Measurements from ENCODE around the gene E2F2.
"Not testable (repeated sequence)": the region's sequence is repeated elsewhere in the genome, so short reads cannot be mapped to it uniquely, and the experiment has no call there.

The E2F2 gene

GRCh38 chr1:23522244-23522982 is 8.6 kb downstream of the E2F2 start:
- DNase-seq, result no peak

- DNase-seq, result no peak
Measured at GRCh38 chr1:23521588-23521987, 9.4 kb downstream of the E2F2 start.

- DNase-seq, result no peak
Measured at GRCh38 chr1:23517581-23517980, 13.5 kb downstream of the E2F2 start.

GRCh38 chr1:23515905-23516304 is 15.1 kb downstream of the E2F2 start:
- no peak for DNase-seq

- DNase-seq, result no peak
Measured at GRCh38 chr1:23514111-23514679, 16.8 kb downstream of the E2F2 start.

GRCh38 chr1:23509896-23510295 is 21.1 kb downstream of the E2F2 start:
- no peak for DNase-seq

GRCh38 chr1:23506376-23507107 is 24.5 kb downstream of the E2F2 start:
- DNase-seq, result no peak

- DNase-seq, result no peak
Measured at GRCh38 chr1:23505851-23506250, 25.2 kb downstream of the E2F2 start.

- DNase-seq, result not testable (repeated sequence)
Measured at GRCh38 chr1:23504156-23504555, 26.9 kb downstream of the E2F2 start.

- no peak for DNase-seq
Measured at GRCh38 chr1:23502951-23503350, 28.1 kb downstream of the E2F2 start.

GRCh38 chr1:23500466-23500865 is 30.6 kb downstream of the E2F2 start:
- no peak for DNase-seq

GRCh38 chr1:23497777-23498439 is 33.1 kb downstream of the E2F2 start:
- no peak for DNase-seq

- DNase-seq, result no peak
Measured at GRCh38 chr1:23496490-23497181, 34.4 kb downstream of the E2F2 start.

GRCh38 chr1:23494836-23495235 is 36.2 kb downstream of the E2F2 start:
- DNase-seq, result not testable (repeated sequence)

GRCh38 chr1:23492776-23493175 is 38.3 kb downstream of the E2F2 start:
- DNase-seq, result not testable (repeated sequence)

- DNase-seq, result no peak
Measured at GRCh38 chr1:23492132-23492720, 38.8 kb downstream of the E2F2 start.

- DNase-seq, result no peak
Measured at GRCh38 chr1:23489842-23490241, 41.2 kb downstream of the E2F2 start.

- DNase-seq, result no peak
Measured at GRCh38 chr1:23485002-23485332, 46.1 kb downstream of the E2F2 start.

- peak; percentile 55 for DNase-seq
Measured at GRCh38 chr1:23484253-23485001, 46.6 kb downstream of the E2F2 start.

GRCh38 chr1:23483321-23484252 is 47.4 kb downstream of the E2F2 start, which contains the start of gene ASAP3:
TSS of gene ASAP3 (minus strand) at chr1:23484179. CDS start at chr1:23484133, 46 bp downstream.
- DNase-seq, result no peak

- DNase-seq, result no peak
Measured at GRCh38 chr1:23481904-23482303, 49.1 kb downstream of the E2F2 start.

All from NCI-H1436 treated with DMSO at 0.1 percent for 48 hours (cell line).